ENCODE data around the gene ELP2.

The ELP2 gene

DNA sequence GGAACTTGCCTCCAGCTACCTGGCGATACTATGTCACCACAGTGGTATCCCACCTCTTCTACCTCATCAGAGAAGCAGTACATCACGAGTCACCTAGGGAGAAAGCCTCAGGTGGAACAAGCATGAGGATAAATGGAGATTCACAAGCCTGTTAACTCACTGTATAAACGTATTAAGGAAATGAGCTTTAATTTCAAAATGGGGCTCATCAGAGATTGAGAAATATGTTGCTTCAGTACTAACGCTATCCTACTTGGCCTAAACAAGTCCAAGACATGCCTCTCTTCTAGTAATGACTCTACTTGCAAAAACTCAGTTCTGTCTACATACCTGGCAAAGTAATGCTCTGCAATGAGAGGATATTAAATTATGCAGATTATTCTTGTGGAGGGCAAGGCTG lies 4.9 kb upstream of the ELP2 start:
- DNase-seq: no peak

DNA sequence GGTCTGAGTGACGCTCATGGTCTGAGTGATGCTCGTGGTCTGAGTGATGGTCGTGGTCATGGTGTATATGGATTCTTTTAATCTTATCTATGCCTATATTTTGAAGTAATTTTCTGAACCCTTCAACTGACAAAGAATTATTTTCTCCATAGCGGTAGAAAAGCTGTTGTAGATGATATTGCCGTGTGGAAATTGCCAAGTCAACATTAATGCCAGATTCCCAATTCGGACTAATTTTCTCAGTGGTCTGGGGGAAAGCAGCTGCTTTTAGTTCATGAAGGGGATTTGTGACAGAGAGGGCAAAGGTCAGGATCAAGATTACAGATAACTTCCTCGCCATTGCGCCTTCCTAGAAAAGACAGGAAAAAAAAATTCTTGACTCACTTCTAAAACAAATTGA lies 3.0 kb upstream of the ELP2 start:
- DNase-seq: no peak

- DNase-seq: no peak
Measured at GRCh38 chr18:36127836-36128529, 1.7 kb upstream of the ELP2 start.

DNA sequence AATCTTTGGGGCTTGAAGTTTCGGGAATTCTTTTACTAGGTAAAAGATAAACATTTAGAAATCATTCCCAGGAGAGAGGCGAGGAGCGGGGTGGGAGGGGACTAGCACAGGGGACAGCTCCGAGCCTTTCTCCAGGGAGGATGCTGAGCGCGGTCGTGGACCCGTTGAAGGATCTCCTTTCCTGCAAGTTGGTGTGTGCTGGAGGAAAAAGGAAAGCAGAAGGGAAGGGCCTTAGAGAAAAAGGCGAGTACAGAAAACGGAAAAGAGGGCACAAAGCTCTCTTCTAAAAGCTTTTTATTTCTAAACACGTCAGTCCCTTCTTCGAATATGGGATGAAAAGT lies 1.2 kb upstream of the ELP2 start:
- DNase-seq: no peak

DNA sequence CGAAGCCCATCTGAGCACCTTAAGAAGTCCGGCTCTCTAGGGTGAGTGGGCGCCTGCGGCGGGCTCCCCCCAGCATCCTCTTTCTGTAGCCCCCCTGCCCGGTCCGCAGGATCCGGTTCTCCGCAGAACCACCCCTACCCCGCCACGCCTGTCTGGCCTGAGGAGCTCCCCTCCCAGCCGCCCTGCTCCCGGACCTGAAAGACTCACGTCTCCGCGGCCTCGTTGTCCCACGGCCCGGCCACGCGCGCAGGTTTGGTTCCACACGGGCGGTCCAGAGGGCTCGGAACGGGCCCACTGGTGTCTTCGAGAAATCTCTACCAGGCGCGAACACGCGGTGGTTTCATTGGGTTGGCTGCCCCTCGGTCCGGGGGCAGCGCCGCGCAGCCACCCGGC lies 796 bp upstream of the ELP2 start:
- no peak for DNase-seq

- DNase-seq: no peak
Measured at GRCh38 chr18:36130039-36130831, 536 bp downstream of the ELP2 start.

- DNase-seq: no peak
Measured at GRCh38 chr18:36130883-36131653, 1.4 kb downstream of the ELP2 start.

DNA sequence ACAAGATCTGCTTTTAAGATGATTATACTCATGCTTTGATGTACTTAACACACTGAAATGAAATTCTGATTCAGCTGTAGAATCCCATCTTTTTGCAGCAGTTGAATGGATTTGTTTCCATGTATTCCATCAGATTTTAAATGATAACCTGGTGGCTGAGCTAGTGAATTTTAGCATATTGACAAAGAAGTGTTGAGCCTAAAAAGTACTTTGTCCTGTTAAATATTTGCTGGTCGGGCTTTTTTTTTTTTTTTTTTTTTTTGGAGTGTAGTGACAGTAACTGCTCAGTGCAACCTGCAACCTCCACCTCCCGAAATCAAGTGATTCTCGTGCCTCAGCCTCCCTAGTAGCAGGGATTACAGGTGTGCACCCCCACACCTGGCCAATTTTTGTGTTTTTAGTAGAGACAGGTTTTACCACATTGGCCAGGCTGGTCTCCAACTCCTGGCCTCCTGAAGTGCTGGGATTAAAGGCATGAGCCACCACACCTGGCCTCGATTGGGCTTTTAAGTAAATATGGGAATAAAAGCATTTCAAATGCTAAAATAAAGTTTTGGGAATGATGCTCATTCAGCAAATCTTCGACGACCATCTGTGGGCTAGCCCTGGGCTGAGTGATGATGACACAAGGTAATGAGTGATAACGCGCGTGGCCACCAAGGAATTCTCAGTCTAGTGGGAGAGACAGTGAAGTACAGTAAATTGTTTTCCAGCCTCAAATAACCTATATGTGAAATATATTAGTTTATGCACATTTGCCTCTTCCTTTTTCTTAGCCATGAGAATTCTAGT lies 2.2 kb downstream of the ELP2 start:
- DNase-seq: no peak

DNA sequence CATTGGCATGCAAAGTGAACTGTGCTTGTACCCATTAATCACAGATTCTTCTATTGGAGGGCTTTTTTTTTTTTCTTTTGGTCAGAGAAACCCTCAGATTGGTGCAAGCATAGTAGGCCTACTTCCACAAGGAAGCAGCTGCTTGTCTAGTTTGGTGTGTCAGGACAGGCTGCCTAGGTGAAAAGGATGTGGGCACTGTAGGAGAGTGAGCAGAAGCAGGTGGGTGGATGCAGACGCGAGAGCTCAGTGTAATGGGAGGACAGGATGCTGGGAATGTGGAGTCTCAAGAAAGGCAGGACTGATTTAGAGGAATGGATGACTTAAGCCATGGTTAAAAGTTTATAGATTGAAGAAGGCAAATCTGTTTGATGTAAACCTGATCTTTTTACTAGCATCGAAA lies 3.1 kb downstream of the ELP2 start:
- no peak for DNase-seq

- DNase-seq: no peak
Measured at GRCh38 chr18:36135264-36135663, 5.6 kb downstream of the ELP2 start.

DNA sequence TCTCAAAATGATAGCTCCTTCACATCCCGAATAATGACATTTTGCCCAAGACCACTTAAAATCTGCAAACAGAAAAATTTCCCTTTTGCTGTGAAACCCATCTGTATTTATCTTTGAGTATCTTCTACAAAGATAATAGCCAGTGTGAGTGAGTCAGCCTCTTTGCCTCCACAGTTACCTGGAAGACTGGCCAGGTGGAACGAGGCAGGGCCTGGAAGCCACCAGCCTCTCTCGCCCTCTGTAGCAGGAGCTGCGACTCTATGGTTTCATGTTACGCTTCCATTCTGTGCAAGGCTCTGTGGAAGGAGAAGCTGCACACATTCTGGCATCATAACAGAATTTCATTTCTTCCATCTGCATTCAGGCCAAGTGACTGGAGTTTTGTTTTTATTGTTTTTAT lies 9.5 kb downstream of the ELP2 start:
- no peak for DNase-seq

- DNase-seq: no peak
Measured at GRCh38 chr18:36141576-36141975, 11.9 kb downstream of the ELP2 start.

DNA sequence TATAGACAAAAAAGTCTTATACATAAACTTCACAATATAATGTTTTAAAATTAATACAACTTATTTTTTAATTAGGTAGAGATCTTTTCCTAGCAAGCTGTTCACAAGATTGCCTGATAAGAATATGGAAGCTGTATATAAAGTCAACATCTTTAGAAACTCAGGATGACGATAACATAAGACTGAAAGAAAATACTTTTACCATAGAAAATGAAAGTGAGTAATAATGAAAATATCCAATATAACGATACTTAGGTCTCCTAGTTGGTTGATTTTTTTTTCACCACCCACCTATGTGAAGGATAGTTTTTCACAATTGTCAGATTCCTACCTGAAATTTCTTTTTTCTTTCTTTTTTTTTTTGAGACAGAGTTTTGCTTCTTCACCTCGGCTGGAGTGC lies 13.1 kb downstream of the ELP2 start:
- no peak for DNase-seq

DNA sequence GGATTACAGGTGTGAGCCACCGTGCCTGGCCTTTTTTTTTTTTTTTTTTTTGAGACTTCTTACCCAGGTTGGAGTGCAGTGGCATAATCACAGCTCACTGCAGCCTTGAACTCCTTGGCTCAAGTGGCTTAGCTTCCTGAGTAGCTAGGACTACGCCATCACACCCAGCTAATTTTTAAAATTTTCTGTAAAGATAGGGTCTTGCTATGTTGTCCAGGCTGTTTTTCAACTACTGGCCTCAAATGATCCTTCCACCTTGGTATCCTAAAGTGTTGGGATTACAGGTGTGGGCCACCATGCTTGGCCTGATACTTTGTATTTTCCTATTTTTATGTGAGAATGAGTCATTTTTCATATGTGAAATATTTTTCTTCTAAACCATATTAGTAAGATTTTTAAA lies 13.7 kb downstream of the ELP2 start:
- DNase-seq: no peak

- no peak for DNase-seq
Measured at GRCh38 chr18:36149514-36150289, 20.0 kb downstream of the ELP2 start.

- DNase-seq: no peak
Measured at GRCh38 chr18:36152781-36153180, 23.1 kb downstream of the ELP2 start.

GRCh38 chr18:36153203-36153602 lies 23.5 kb downstream of the ELP2 start:
- DNase-seq: no peak

- DNase-seq: no peak
Measured at GRCh38 chr18:36153771-36154170, 24.1 kb downstream of the ELP2 start.

GRCh38 chr18:36155851-36156757 lies 26.4 kb downstream of the ELP2 start:
- no peak for DNase-seq

GRCh38 chr18:36157441-36157840 lies 27.7 kb downstream of the ELP2 start:
- DNase-seq: no peak

DNA sequence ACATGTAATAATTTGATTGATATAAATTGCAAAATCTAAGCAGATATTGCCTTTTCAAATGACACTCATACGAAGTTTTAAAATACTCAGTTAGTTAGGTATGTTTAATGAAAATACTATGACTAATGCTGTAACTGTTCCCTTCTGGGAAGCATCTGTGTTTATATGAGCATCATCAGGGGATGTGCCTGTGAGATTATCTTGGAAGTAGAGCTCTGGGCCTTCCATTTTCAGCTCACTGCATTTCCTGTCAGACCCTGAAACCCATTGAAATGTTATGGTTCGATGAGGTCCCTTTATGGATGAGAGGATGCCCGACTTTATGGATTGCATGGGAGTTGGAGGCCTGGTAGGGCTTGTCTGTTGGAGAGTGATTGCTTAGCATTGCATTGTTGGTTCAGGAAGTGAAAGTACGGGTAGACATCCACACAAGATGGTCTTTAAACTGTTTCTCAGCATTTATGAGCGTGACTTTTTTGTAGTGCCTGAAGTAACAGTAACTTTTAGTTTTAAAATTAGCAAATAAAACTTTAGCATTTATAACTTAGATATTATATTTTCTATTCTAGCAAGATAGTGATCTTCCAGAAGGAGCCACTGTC lies 28.7 kb downstream of the ELP2 start:
- no peak for DNase-seq

Data from activated CD8-positive, alpha-beta memory T cell treated with anti-CD3 and anti-CD28 coated beads, Interleukin-2, amount 50 U/mL, for 48 hours (primary cell).